ENCODE measurements around the gene KNCN.

Gene KNCN

GRCh38 chr1:46543761-46544560, 7.5 kb downstream of the KNCN start:
- no peak for DNase-seq

GRCh38 chr1:46543382-46543760, 8.1 kb downstream of the KNCN start:
- DNase-seq, result no peak

- DNase-seq, result no peak
These were observed 11.5 kb downstream of the KNCN start for GRCh38 chr1:46539972-46540371.

- no peak for DNase-seq
These were observed 13.3 kb downstream of the KNCN start for GRCh38 chr1:46538147-46538546.

GRCh38 chr1:46537651-46538050, 13.8 kb downstream of the KNCN start:
- no peak for DNase-seq

GRCh38 chr1:46536527-46536926, 14.9 kb downstream of the KNCN start:
- no peak for DNase-seq

GRCh38 chr1:46535063-46535462, 16.4 kb downstream of the KNCN start:
- no peak for DNase-seq

- DNase-seq, result peak; percentile 63
These were observed 18.1 kb downstream of the KNCN start for GRCh38 chr1:46533179-46533864.

GRCh38 chr1:46532498-46533178, 18.8 kb downstream of the KNCN start:
- DNase-seq, result peak; percentile 74

- no peak for DNase-seq
These were observed 19.4 kb downstream of the KNCN start for GRCh38 chr1:46532095-46532494.

- DNase-seq, result no peak
These were observed 20.5 kb downstream of the KNCN start for GRCh38 chr1:46530791-46531409.

GRCh38 chr1:46530311-46530710, 21.1 kb downstream of the KNCN start:
- no peak for DNase-seq

- DNase-seq, result no peak
These were observed 22.3 kb downstream of the KNCN start for GRCh38 chr1:46529031-46529630.

GRCh38 chr1:46528297-46528955, 23.0 kb downstream of the KNCN start:
- no peak for DNase-seq

- peak; percentile 78 for DNase-seq
These were observed 23.8 kb downstream of the KNCN start for GRCh38 chr1:46527474-46528296.

- no peak for DNase-seq
These were observed 24.7 kb downstream of the KNCN start for GRCh38 chr1:46526691-46527291.

GRCh38 chr1:46526013-46526690, 25.3 kb downstream of the KNCN start:
- DNase-seq, result no peak

- DNase-seq, result no peak
These were observed 26.0 kb downstream of the KNCN start for GRCh38 chr1:46525253-46525983.

GRCh38 chr1:46524843-46525242, 26.6 kb downstream of the KNCN start:
- DNase-seq, result no peak
